K562 (cell line): Measurements from ENCODE around the gene TPI1. TPM values are rescaled to one million over a fixed set of nuclear protein-coding genes. Genes with fewer than 3 reads are reported as not detected.

Source experiments
- CREB3 ChIP-seq: fragments of 450-650 bp; conservative IDR thresholded peaks from 2 replicates; pipeline ENCODE4 v1.6.1; 2016; ENCODE audit warnings: missing genetic modification characterization, low read depth, mild to moderate bottlenecking, missing compliant biosample characterization, moderate library complexity
- DACH1 ChIP-seq: fragments of 450-650 bp; IDR thresholded peaks from 2 replicates; pipeline ENCODE4 v1.6.1; 2018; ENCODE audit not compliant: partially characterized antibody
- DIDO1 ChIP-seq: fragments of 450-650 bp; IDR thresholded peaks from 2 replicates; pipeline ENCODE4 v1.6.1; 2016; ENCODE audit warnings: low read depth, missing biosample characterization, missing genetic modification characterization
- FOXJ2 ChIP-seq: fragments of 200-800 bp; sonication (Bioruptor generic); IDR thresholded peaks from 2 replicates; pipeline ENCODE4 v1.6.1; 2016; ENCODE audit warnings: missing genetic modification characterization, missing compliant biosample characterization
- GMEB1 ChIP-seq: fragments of 250-450 bp; sonication (Bioruptor Pico); IDR thresholded peaks from 2 replicates; pipeline ENCODE4 v1.4.0; 2020; ENCODE audit warnings: mild to moderate bottlenecking
- HMGN3 ChIP-seq: IDR thresholded peaks from 2 replicates; pipeline ENCODE4 v1.6.1; 2011; ENCODE audit warnings: borderline replicate concordance, low read depth, mild to moderate bottlenecking, mixed read lengths, low read length; ENCODE audit not compliant: insufficient read length; ENCODE audit errors: extremely low read depth
- KHSRP ChIP-seq: fragments of 450-650 bp; IDR thresholded peaks from 2 replicates; pipeline ENCODE4 v1.6.1; 2017
- MCM3 ChIP-seq: fragments of 450-650 bp; IDR thresholded peaks from 2 replicates; pipeline ENCODE4 v1.6.1; 2016
- RBM22 ChIP-seq: fragments of 200-400 bp; formaldehyde crosslinking; IDR thresholded peaks from 2 replicates; pipeline ENCODE4 v1.6.1; 2018; ENCODE audit warnings: low read length, low read depth; ENCODE audit not compliant: poor library complexity, severe bottlenecking
- TEAD4 ChIP-seq, 2 experiments: sonication (generic) in 1 of 2; formaldehyde crosslinking in 1 of 2; IDR thresholded peaks; 2 replicates each; pipeline versions ENCODE4 v1.6.1 to v1.8.0; 2012 to 2022; ENCODE audit warnings: borderline replicate concordance in 1 of 2, inconsistent platforms in 1 of 2, low read length in 1 of 2, mild to moderate bottlenecking in 1 of 2, missing genetic modification reagents in 1 of 2
- ZBED1 ChIP-seq: IDR thresholded peaks from 2 replicates; pipeline ENCODE4 v1.6.1; 2014
- ZBTB34 ChIP-seq: fragments of 250-450 bp; sonication (Bioruptor Pico); IDR thresholded peaks from 2 replicates; pipeline ENCODE4 v1.8.0; 2021; ENCODE audit warnings: mild to moderate bottlenecking, moderate library complexity
- ZNF143 ChIP-seq: sonication (generic); formaldehyde crosslinking; IDR thresholded peaks from 2 replicates; pipeline ENCODE4 v1.9.0; 2022; ENCODE audit warnings: mild to moderate bottlenecking, missing genetic modification reagents
- ZNF436 ChIP-seq: fragments of 250-450, 450-650 bp; sonication (Bioruptor Pico); formaldehyde crosslinking; IDR thresholded peaks from 2 replicates; pipeline ENCODE4 v1.7.0; 2020; ENCODE audit warnings: mild to moderate bottlenecking
- ZNF583 ChIP-seq: fragments of 250-450 bp; sonication (Bioruptor Pico); IDR thresholded peaks from 2 replicates; pipeline ENCODE4 v1.4.0; 2020
- polyA plus RNA-seq, 8 experiments: library from polyadenylated mRNA; depleted of rRNA in 4 of 8; stranded (reverse) in 5 of 8; unstranded in 3 of 8; fragments of >200 nt; fragmentation: Nextera tagmentation in 2 of 8; fragmentation: Illumina TruSeq in 1 of 8; extraction: Ambion mirVana in 2 of 8; extraction: Trizol in 1 of 8; gene quantifications; 2 replicates each; pipeline versions ENCODE4 v1.2.1 to v1.2.3, GENCODE V29; 2011 to 2014; ENCODE audit warnings: inconsistent platforms in 1 of 8, missing spikeins in 1 of 8
- total RNA-seq, 7 experiments: library from RNA; depleted of rRNA in 6 of 7; stranded (reverse); fragments of >200 nt in 6 of 7; fragmentation: Illumina TruSeq in 2 of 7; extraction: Trizol in 2 of 7; gene quantifications; 2 replicates each; pipeline versions ENCODE4 v1.2.1 to v1.2.3, GENCODE V29; 2011 to 2021; ENCODE audit warnings: low replicate concordance in 1 of 7
- TF ChIP-seq, protein P1 (sequence below), 2 experiments: fragments of 450-650 bp; conservative IDR thresholded peaks; 2 replicates each; pipeline ENCODE4 v1.6.1; 2017; ENCODE audit warnings: mild to moderate bottlenecking in 2 of 2, moderate library complexity in 2 of 2

Gene TPI1
- total and polyA plus RNA-seq, 9 of the 15 experiments (the other 6 are each of a cell fraction or from before 2014, with no cell fraction given) = 662 to 4,971 (median 892) TPM

GRCh38 chr12:6872073-6873048, 5.0 kb downstream of the TPI1 start (continued):
- TF ChIP-seq, protein P1, sequence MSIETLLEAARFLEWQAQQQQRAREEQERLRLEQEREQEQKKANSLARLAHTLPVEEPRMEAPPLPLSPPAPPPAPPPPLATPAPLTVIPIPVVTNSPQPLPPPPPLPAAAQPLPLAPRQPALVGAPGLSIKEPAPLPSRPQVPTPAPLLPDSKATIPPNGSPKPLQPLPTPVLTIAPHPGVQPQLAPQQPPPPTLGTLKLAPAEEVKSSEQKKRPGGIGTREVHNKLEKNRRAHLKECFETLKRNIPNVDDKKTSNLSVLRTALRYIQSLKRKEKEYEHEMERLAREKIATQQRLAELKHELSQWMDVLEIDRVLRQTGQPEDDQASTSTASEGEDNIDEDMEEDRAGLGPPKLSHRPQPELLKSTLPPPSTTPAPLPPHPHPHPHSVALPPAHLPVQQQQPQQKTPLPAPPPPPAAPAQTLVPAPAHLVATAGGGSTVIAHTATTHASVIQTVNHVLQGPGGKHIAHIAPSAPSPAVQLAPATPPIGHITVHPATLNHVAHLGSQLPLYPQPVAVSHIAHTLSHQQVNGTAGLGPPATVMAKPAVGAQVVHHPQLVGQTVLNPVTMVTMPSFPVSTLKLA (conservative IDR thresholded peaks at IDR 0.05) = peak; percentile 73 to 77
- TF ChIP-seq DIDO1 (no peak), DACH1 (peak; percentile 69), ZBTB34 (CRISPR knock-in tag) (no peak), TEAD4 (IDR thresholded peaks at IDR 0.05; ENCODE audit: low read length) (no peak), TEAD4 (CRISPR knock-in tag; IDR thresholded peaks at IDR 0.05; ENCODE audit: borderline replicate concordance) (no peak), KHSRP (no peak), FOXJ2 (tag) (no peak), ZNF436 (CRISPR knock-in tag) (no peak), CREB3 (tag) (no peak), ZNF583 (CRISPR knock-in tag) (no peak), GMEB1 (peak; percentile 47; the same call in 1 of the 2 replicates), ZNF143 (CRISPR knock-in tag) (no peak), MCM3 (no peak), ZBED1 (no peak), HMGN3 (peak; percentile 38), RBM22 (peak; percentile 88)
